Activated gamma-delta T cell (primary cell): ENCODE results near the gene LRRC3B.

Source experiments
- DNase-seq: peaks from one replicate; lab custom pipeline; 2025; lab: John Stamatoyannopoulos, UW

Gene LRRC3B

GRCh38 chr3:26708501-26708900 lies 85.9 kb downstream of the LRRC3B start:
- DNase-seq = no peak

- no peak for DNase-seq
These were observed 89.8 kb downstream of the LRRC3B start for GRCh38 chr3:26712211-26713026.

DNA sequence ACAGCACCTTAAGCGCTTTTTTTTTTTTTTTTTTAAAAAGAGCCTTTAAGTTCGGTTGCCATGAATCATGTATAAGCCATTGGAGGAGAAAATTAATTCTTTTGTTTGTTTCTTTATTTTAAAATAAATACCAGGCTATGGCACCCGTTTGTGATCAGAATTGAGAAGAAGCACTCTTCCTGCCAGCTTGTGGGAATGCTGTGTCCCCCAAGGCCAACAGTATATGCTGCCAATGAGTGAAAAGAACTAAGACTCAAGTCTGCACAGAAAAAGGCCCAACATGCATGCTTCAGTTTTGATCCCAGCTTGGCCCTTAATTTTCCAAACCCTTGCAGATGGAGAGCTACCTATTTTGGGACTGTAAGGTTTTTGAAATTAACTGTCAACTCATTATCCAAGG lies 90.5 kb downstream of the LRRC3B start:
- no peak for DNase-seq

DNA sequence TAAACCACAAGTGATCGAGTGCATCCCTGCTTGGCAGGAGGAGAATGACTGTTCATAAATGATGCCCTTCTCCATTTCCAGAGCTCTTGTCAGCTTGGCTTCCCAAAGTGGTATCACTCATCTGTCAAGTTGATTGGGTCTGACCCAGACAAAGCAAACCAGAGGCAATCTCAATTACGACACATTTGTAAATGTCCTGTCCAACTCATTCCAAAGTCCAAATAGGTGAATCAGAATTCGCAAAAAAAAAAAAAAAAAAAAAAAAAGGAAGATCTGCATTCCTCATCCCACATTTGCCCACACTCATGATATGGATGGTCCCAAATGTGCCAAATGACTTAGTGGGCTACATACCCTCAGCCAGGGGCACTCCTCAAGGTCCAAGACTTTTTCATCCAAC lies 91.9 kb downstream of the LRRC3B start:
- no peak for DNase-seq

DNA sequence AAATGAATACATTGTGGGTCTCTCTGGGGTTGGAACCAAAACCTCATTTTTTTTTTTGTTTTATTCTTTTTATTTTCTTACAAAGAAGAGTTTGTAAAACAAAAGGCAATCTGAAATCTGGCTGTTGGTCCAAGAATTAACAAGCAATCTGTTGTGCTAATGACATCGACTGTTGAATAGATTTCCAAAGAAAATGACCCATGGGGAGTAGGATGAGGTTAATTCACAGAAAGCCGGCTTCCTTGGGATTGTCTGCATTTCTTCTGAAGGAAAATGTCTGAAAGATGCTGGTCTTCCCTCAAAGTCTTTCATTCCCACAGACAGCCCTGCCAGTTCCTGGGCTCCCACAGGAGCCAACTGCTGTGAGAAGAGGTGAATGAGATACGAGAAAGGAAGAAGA lies 92.9 kb downstream of the LRRC3B start:
- DNase-seq = no peak

DNA sequence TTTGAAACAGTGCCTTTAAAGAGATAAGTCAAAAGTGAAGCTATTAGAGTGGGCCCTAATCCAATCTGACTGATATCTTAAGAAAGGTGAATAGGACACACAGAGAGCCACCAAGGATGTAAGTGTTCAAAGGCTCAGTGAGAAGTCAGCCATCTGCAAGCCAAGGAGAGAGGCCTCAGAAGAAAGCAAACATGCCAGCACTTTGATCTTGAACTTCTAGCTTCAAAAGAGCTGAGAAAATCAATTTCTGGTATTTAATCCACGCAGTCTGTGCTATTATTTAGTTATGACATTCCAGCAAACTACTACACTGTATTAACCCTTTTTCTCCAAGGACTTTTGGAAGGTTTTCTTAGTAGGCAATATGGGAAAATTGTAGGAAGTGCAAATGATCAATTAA lies 95.7 kb downstream of the LRRC3B start:
- DNase-seq = no peak

GRCh38 chr3:26719134-26719533 lies 96.6 kb downstream of the LRRC3B start:
- no peak for DNase-seq

- DNase-seq = no peak
These were observed 98.5 kb downstream of the LRRC3B start for GRCh38 chr3:26721047-26721446.

DNA sequence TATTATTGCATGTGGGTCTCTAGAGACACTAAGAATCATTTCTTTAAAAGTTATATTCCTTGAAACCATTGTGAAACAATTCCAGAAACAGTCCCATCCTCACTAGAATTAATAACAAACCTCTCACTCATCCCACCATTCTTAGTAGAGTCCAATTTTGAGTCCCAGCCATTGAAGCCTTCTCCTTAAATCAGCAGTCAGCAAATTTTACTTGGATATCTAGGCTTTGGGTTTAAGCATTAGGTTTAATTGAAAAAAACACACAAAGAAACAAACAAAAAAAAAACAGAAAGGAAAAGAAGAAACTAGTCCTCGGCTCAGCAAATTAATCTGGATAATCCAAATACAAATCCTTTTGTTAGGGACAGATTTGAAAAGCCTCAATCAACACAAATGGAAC lies 109.3 kb downstream of the LRRC3B start:
- no peak for DNase-seq

DNA sequence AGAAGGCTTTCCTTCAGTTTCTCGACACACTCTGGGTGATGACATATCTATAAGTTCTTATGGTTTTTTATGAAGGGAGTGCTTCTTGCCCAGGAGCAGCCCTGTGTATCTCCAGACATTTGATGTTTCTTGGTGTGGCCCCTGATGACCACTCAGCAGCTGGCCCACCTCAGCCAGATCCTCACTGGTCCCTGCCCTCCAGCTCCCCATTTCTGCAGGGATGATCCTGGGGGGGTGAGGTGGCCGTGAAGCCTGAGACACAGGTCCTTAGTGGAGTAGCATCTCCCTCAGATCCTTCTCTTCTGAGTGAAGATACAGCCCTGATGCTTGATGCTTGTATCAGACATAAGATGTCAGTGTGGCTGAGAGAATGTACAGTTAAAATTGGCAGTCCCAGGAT lies 127.7 kb downstream of the LRRC3B start:
- no peak for DNase-seq

GRCh38 chr3:26752466-26752865 lies 129.9 kb downstream of the LRRC3B start:
- DNase-seq = no peak

- no peak for DNase-seq
These were observed 130.5 kb downstream of the LRRC3B start for GRCh38 chr3:26753095-26753494.

GRCh38 chr3:26757978-26758377 lies 135.4 kb downstream of the LRRC3B start:
- DNase-seq = no peak
